Posterior cingulate gyrus (tissue), 11 donors: ENCODE results near the gene CDKN3.

ENCODE experiments used
- DNase-seq, 10 donors: peaks; one replicate each; pipeline versions ENCODE4 v3.0.0 to v3.0.0-alpha.2; 2020 to 2021; ENCODE audit warnings: mixed read lengths in 3 of 10
- intact Hi-C: fragments of 100-400 bp; cut with DNase I; formaldehyde crosslinking; loops from one replicate; pipeline ENCODE4 v1.15.1; 2023

The CDKN3 gene

DNA sequence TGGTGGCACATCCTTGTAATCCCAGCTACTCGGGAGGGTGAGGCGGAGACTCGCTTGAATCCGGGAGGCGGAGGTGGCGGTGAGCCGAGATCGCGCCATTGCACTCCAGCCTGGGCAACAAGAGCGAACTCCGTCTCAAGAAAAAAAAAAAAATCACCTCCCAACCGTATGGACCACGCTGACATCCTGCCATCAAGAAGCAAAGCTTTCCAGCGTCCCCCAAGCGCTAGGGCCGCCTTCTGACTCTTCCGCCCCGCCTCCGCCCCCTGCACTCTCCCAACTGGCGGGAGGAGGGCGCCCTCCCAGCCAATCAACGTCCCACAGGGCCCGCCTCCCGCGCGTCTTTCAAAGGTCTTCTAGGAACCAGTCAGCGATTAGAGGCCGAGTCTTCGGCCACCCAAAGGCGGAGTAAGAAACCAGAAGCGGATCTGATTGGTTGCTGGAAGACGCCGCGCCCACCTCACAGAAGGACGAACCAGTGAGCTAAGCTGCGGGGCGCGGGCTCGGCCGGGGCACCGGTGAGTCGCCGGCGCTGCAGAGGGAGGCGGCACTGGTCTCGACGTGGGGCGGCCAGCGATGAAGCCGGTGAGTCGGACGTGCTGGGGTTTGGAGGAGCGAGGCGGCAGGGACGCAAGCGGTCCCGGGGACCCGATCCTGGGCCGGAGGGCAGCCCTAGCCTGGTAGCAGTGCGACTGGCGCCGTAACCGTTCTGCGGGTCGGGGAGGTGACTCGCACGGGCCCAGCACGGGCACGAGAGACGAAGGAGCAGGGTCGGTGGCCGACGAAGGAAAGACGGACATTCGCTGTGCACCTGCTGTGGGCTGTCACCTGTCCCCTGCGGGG, at the start of gene CDKN3:
TSS of gene CDKN3 (plus strand) at position 515 of the 843 bp plus-strand sequence. CDS start at position 577, 62 bp downstream.
- DNase-seq, result peak; percentile 93 to 100 (median 98)

GRCh38 chr14:54347044-54347443, 49.8 kb upstream of the CDKN3 start:
- intact Hi-C loops, result loop anchor here (5.0 kb wide), 1 partner anchor 1050 kb away; no protein-coding TSS in a partner anchor
- DNase-seq, result no peak

More for the DNA sequence above, at the start of gene CDKN3:
- intact Hi-C loops, result loop anchor here (1.0 kb wide), 1 partner anchor 45 kb away; the partner anchor contains the start of gene CNIH1

GRCh38 chr14:54348001-54348611, 48.7 kb upstream of the CDKN3 start:
- DNase-seq, result no peak

DNA sequence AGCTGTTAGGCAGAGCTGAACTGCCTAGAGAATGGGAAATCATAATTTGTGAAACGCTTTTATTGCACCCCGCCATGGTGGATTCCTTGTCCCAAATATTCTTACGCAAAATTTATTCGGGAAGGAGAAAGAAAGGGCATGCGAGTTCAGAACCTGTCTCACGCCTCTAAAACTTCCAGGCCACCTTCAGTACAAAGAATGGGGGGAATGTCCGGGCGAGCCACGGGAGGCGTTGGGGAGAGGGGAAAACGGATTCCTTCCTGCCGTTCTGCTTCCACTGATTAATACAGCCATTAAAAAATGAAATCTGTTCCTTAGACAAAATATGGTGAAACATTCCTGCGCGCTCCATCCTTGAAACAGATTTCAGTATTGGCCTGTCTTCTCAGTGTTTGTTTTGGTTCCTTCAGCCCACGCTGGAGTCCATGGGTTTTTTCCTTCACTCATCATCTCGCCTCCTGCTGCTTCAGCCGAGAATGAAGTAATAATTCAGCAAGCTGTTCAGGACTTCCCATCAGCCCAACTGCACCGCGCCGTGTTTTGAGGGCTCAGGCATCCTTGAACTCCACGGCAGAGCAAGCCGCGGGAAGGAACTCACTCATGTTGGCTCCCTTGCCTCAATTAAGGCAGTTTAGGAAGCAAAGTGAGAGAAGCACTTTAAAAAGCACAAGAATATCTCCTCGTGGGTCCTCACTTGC, 47.7 kb upstream of the CDKN3 start:
- peak in 7 of 10 donors; percentile 30 to 87 (median 41) for DNase-seq
- intact Hi-C loops, result loop anchor here (1.0 to 5.0 kb wide), 2 partner anchors 810 to 1052 kb away; no protein-coding TSS in a partner anchor

More at GRCh38 chr14:54348001-54348611, 48.7 kb upstream of the CDKN3 start:
- intact Hi-C loops, result loop anchor here (1.0 to 5.0 kb wide), 2 partner anchors 809 to 1051 kb away; no protein-coding TSS in a partner anchor

DNA sequence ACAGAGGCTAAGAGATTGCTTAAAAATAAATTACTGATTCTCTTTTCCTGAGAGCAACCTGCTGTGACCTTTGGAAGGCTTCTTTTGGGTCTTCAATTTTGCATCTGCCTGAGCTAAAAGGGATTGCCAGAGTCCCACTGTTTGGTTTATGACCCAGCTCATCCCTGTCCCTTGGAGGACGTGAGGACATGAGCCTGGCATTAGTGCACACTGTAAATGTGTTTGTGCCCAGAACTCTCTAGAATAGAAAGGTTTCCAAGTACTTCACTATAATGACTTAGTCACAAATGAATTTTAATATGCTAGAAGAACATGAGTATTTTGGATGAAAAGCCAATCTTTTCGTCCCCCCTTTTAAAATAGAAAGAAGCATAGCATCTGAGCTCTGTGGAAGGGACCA, 47.1 kb upstream of the CDKN3 start:
- intact Hi-C loops, result loop anchor here (5.0 kb wide), 1 partner anchor 1052 kb away; no protein-coding TSS in a partner anchor
- no peak for DNase-seq

DNA sequence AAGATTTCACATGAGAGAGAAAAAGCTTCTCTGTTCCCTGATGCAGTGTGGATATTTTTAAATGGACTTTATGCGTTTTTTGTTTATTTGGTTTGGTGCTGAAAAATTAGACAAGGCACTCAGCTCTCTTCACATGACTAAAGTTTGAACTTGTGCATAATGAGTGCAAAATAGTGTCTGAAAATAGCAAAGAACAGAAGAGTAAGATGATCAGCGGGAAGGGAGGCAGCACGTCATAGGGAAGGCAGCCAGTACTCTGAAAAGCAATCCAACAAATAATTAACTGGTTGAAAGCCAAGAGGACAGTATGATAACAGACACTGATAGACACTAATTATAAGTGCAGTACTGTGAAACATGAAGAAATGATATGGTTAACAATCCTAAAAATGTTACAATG, 46.6 kb upstream of the CDKN3 start:
- intact Hi-C loops, result no loop called here
- no peak for DNase-seq

GRCh38 chr14:54353266-54353665, 43.5 kb upstream of the CDKN3 start:
- DNase-seq, result no peak
- intact Hi-C loops, result no loop called here

GRCh38 chr14:54353694-54354093, 43.1 kb upstream of the CDKN3 start:
- intact Hi-C loops, result no loop called here
- DNase-seq, result no peak

DNA sequence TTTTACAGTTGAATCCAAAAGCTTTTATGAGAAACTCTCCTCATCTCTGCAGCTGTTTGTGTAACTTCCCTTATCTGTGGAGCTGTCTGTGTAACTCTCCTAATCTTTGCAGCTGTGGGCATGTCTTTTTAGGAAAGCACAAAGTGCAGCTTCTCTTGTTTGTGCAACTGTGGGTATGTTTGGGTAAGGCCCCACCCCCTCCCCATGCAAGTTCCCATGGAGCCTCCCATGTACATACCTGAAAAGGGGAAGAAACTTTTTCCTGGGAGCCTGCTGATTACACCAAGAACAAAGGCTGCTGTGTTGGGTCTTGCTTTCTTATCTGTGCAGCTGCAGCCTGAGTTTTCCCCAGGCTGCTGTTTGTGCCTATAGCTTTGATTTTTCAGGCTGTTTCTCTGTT, 42.7 kb upstream of the CDKN3 start:
- intact Hi-C loops, result no loop called here
- no peak for DNase-seq

GRCh38 chr14:54354968-54355641, 41.7 kb upstream of the CDKN3 start:
- no peak for DNase-seq
- intact Hi-C loops, result no loop called here

GRCh38 chr14:54355698-54356097, 41.1 kb upstream of the CDKN3 start:
- intact Hi-C loops, result no loop called here

DNA sequence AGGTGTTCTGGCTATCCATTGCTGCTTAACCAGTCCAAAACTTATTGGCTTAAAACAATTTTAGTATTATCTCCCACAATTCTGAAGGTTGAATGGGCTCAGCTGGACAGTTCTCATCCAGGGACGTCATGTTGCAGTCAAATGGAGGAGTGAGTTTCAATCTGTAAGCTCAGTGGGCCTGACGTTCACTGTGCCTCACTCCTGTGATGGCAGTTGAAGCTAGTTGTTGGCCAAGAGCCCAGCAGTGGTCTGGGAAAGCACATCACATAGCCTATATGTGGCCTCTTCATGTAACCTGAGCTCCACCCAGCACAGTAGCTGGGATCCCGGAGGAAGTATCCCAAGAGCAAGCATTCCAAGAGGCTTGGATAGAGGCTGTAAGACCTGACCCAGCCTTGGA, 40.6 kb upstream of the CDKN3 start:
- intact Hi-C loops, result no loop called here
- no peak for DNase-seq

More at GRCh38 chr14:54355698-54356097, 41.1 kb upstream of the CDKN3 start:
- DNase-seq, result no peak

GRCh38 chr14:54360667-54361066, 36.1 kb upstream of the CDKN3 start:
- intact Hi-C loops, result no loop called here
- no peak for DNase-seq

DNA sequence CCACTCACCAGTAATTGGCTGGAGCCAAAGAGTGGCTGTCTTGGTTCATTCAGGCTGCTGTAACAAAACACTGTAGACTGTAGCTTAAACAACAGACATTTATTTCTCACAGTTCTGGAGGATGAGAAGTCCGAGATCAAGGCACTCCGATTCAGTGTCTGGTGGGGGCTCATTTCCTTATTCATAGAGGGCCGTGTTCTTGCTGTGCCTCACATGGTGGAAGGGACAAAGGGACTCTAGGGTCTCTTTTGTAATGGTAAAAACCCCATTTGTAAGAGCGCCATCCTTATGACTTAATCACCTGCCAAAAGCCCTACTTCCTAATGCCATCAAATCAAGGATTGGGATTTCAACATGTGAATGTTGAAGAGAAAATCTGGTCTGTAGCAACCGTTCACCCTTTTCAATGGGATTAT, 34.7 kb upstream of the CDKN3 start:
- intact Hi-C loops, result no loop called here
- DNase-seq, result no peak

GRCh38 chr14:54362759-54363437, 33.9 kb upstream of the CDKN3 start:
- intact Hi-C loops, result no loop called here
- DNase-seq, result no peak

- intact Hi-C loops, result loop anchor here (5.0 kb wide), 1 partner anchor 58 kb away; no protein-coding TSS in a partner anchor
- DNase-seq, result no peak
Measured at GRCh38 chr14:54364555-54365415, 32.0 kb upstream of the CDKN3 start.

GRCh38 chr14:54366736-54367735, 29.8 kb upstream of the CDKN3 start:
- peak in 7 of 10 donors; percentile 41 to 93 (median 51) for DNase-seq
- intact Hi-C loops, result loop anchor here (5.0 kb wide), 1 partner anchor 55 kb away; no protein-coding TSS in a partner anchor
